ENCODE measurements around the gene LRRC9.
A peak's percentile ranks its signal among the peaks of the same experiment; 100 is the strongest.
"Not testable (repeated sequence)": the region's sequence is repeated elsewhere in the genome, so short reads cannot be mapped to it uniquely, and the experiment has no call there.

LRRC9 gene

GRCh38 chr14:59919570-59920377 is at the start of gene LRRC9:
LRRC9 (plus strand) TSS chr14:59920144.
- DNase-seq (ENCODE audit: low read depth in 2 of 3, low spot score in 1 of 3), result no peak

GRCh38 chr14:59870277-59871165 is 49.4 kb upstream of the LRRC9 start, which contains the start of gene RTN1:
RTN1 (minus strand) TSS chr14:59870776; CDS start chr14:59870630, 146 bp downstream.
- DNase-seq (ENCODE audit: low read depth in 2 of 3, low spot score in 1 of 3), result peak in 2 of 3 donors; percentile 4 to 20

- DNase-seq (ENCODE audit: low read depth in 2 of 3, low spot score in 1 of 3), result no peak
Measured at GRCh38 chr14:59871166-59871495, 48.8 kb upstream of the LRRC9 start.

- DNase-seq (ENCODE audit: low read depth in 2 of 3, low spot score in 1 of 3), result no peak
Measured at GRCh38 chr14:59882957-59883356, 37.0 kb upstream of the LRRC9 start.

GRCh38 chr14:59890676-59891075 is 29.3 kb upstream of the LRRC9 start:
- no peak for DNase-seq (ENCODE audit: low read depth in 2 of 3, low spot score in 1 of 3)

GRCh38 chr14:59895721-59896120 is 24.2 kb upstream of the LRRC9 start:
- DNase-seq (ENCODE audit: low read depth in 2 of 3, low spot score in 1 of 3), result no peak

- DNase-seq (ENCODE audit: low read depth in 2 of 3, low spot score in 1 of 3), result no peak
Measured at GRCh38 chr14:59897757-59898383, 22.1 kb upstream of the LRRC9 start.

- no peak for DNase-seq (ENCODE audit: low read depth in 2 of 3, low spot score in 1 of 3)
Measured at GRCh38 chr14:59900556-59900955, 19.4 kb upstream of the LRRC9 start.

GRCh38 chr14:59904184-59904583 is 15.8 kb upstream of the LRRC9 start:
- no peak for DNase-seq (ENCODE audit: low read depth in 2 of 3, low spot score in 1 of 3)

GRCh38 chr14:59905188-59905587 is 14.8 kb upstream of the LRRC9 start:
- no peak for DNase-seq (ENCODE audit: low read depth in 2 of 3, low spot score in 1 of 3)

GRCh38 chr14:59912443-59912842 is 7.5 kb upstream of the LRRC9 start:
- no peak for DNase-seq (ENCODE audit: low read depth in 2 of 3, low spot score in 1 of 3)

GRCh38 chr14:59913187-59913586 is 6.8 kb upstream of the LRRC9 start:
- DNase-seq (ENCODE audit: low read depth in 2 of 3, low spot score in 1 of 3), result no peak

GRCh38 chr14:59918824-59919569 is 947 bp upstream of the LRRC9 start:
- DNase-seq (ENCODE audit: low read depth in 2 of 3, low spot score in 1 of 3), result no peak

- no peak for DNase-seq (ENCODE audit: low read depth in 2 of 3, low spot score in 1 of 3)
Measured at GRCh38 chr14:59920378-59920683, 387 bp downstream of the LRRC9 start.

- no peak for DNase-seq (ENCODE audit: low read depth in 2 of 3, low spot score in 1 of 3)
Measured at GRCh38 chr14:59925797-59926196, 5.9 kb downstream of the LRRC9 start.

- DNase-seq (ENCODE audit: low read depth in 2 of 3, low spot score in 1 of 3), result no peak
Measured at GRCh38 chr14:59926534-59926933, 6.6 kb downstream of the LRRC9 start.

GRCh38 chr14:59931237-59931636 is 11.3 kb downstream of the LRRC9 start:
- no peak for DNase-seq (ENCODE audit: low read depth in 2 of 3, low spot score in 1 of 3)

- no peak for DNase-seq (ENCODE audit: low read depth in 2 of 3, low spot score in 1 of 3)
Measured at GRCh38 chr14:59936145-59936544, 16.2 kb downstream of the LRRC9 start.

- DNase-seq (ENCODE audit: low read depth in 2 of 3, low spot score in 1 of 3), result no peak
Measured at GRCh38 chr14:59939828-59940227, 19.9 kb downstream of the LRRC9 start.

GRCh38 chr14:59942296-59942862 is 22.4 kb downstream of the LRRC9 start:
- not testable (repeated sequence) for DNase-seq (ENCODE audit: low read depth in 2 of 3, low spot score in 1 of 3)

GRCh38 chr14:59944909-59945308 is 25.0 kb downstream of the LRRC9 start:
- no peak for DNase-seq (ENCODE audit: low read depth in 2 of 3, low spot score in 1 of 3)
